ENCODE data around the gene EPSTI1.
"Not testable (repeated sequence)": the region's sequence is repeated elsewhere in the genome, so short reads cannot be mapped to it uniquely, and the experiment has no call there.

The EPSTI1 gene

DNA sequence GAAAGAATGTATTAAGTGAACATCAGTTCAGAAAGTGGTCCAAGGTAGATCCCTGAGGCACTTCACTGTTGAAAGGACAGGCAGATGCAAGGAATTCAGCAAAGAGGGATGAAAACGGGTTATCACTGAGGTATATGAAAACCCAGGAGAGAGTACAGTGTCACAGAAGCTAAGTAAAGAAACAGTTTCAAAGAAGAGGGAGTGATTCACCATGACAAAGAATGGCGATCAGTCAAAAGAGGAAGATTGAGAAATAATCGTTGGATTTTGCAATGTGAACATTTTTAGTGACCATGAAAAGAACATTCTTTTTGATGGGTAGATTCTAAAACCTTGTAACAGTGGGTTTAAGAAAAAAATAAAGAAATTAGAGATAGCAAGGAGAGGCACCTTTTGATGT, 99.3 kb downstream of the EPSTI1 start:
- no peak for DNase-seq

GRCh38 chr13:42891591-42891990, 100.5 kb downstream of the EPSTI1 start:
- no peak for DNase-seq

DNA sequence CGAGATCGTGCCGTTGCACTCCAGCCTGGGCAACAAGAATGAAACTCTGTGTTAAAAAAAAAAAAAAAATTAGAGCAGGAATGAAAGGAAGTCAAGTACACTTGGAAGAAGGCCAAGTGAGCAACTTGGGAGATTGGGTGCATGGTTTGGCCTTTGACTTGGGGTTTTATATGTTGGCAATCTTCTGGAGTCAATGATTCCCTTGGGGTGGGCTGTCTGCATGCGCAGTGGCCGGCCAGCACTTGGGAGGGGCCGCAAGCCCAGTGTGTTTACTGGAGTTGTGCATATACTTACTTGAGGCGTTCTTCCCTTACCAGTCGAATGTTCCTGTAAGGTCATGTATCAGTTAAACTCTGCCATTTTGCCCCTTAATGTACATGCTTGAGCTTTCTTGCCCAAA, 106.7 kb downstream of the EPSTI1 start:
- peak in 1 of 3 experiments; percentile 3 for DNase-seq

DNA sequence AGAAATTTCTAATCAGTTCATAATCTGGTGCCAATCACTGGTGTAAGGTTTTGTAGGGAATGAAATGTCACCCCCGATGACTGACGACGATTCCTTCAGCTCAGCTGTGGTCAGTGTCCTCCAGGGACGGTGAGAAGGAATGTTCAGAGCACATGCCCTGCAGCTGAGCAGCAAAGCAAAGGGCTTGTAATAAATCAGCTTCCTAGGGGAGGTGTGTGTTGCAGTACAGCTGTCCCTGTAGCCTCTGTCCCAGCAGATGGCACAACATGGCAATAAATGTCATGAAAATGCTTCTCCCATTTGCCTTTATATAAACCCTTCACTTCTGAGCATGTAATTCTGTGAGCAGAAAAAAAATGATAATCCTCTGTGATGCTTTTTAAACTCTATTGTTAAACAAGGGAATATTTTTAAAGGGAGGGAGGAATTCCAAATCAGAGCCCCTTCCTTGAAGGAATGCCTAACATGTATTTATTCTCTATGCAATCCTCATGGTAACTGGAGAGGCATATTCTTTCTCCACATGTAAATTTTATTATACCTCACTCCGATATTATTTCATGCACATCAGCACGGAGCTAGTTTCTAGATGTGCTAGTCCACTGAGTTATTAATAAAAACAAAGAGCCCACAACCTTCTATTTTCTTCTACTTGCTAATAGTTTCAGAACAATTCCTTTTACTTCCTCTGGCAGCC, 108.1 kb downstream of the EPSTI1 start:
- DNase-seq: peak; percentile 10 to 72 (median 55)

DNA sequence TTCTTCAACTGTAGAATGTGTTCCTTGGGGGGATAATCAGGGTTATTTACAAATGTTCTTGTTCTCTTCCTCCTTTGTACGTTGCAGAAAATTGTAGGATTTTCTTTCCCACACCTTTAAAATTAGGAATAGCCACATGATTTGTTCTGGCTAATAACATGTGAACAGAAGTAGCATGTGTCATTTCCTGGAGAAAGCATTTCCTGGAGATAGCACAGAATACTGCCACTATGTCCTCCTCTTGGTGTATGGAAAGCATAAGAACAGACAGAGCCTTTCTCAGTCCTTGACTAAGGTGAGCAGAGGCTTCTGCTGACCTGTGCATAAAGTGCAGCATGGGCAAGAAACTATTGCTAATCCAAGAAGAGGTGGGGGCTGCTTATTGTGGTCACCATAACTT, 108.9 kb downstream of the EPSTI1 start:
- no peak for DNase-seq

GRCh38 chr13:42880056-42880605, 111.9 kb downstream of the EPSTI1 start:
- DNase-seq: no peak

DNA sequence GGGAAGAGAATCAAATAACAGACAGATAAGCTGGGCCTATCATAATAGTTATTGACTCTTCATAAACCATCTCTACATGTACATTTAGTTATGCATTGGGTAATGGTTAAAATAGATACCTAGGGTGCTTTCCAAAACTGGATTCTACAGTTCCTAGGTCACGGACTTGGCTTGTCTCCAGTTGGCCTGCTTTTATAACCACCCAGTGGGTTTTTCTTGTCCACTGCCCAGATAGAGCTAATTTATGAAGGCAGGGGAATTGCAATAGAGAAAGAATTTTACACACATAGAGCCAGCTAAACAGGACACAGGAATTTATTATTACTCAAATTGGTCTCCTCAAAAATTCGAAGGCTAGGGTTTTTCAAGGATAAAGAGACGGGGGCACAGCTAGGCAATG, 113.3 kb downstream of the EPSTI1 start:
- no peak for DNase-seq

GRCh38 chr13:42876887-42877545, 115.0 kb downstream of the EPSTI1 start:
- DNase-seq: peak in 2 of 3 experiments; percentile 9 to 26

DNA sequence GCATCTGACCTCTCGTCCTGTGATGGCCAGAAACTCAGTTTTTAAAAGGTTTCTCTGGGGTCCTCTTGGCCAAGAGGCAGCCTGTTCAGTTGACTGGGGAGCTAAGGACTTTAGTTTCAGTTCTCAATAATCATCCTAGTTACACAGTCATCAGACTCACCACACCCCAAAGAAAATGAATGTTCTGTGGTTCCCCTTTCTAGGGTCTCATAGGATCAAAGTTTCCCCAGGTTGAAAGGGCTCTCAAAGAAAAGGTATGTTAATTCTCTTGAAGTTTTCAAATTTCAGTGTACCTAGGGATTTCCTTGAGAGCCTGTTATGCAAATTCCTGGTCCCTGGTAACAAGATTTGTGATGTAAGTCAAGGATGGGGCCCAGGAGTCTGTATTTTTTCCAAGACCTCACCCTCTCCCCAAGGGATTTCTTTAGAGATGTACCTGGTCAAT, 115.7 kb downstream of the EPSTI1 start:
- no peak for DNase-seq

GRCh38 chr13:42875475-42876269, 116.4 kb downstream of the EPSTI1 start:
- no peak for DNase-seq

DNA sequence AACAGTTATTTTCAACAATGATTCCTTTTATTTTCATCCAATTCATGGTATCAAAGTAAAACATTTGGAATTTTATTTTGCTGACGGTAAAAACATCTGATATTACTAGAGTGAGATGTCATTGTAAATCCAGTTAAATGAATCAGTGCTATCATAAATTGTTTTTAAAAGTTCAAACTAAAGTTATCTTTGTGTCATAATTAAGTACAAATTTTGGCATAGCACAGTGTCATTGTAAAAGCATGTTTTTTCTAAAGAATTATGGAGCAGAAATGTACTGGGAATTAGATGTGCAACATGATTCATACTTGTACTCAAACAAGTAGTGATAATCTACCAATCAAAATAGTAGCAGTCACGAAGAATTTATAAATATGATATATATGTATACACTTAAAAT, 117.8 kb downstream of the EPSTI1 start:
- DNase-seq: no peak

GRCh38 chr13:42873081-42873480, 119.0 kb downstream of the EPSTI1 start:
- DNase-seq: no peak

- DNase-seq: no peak
These were observed 124.8 kb downstream of the EPSTI1 start for GRCh38 chr13:42867232-42867631.

GRCh38 chr13:42865768-42866102, 126.3 kb downstream of the EPSTI1 start:
- DNase-seq: no peak

DNA sequence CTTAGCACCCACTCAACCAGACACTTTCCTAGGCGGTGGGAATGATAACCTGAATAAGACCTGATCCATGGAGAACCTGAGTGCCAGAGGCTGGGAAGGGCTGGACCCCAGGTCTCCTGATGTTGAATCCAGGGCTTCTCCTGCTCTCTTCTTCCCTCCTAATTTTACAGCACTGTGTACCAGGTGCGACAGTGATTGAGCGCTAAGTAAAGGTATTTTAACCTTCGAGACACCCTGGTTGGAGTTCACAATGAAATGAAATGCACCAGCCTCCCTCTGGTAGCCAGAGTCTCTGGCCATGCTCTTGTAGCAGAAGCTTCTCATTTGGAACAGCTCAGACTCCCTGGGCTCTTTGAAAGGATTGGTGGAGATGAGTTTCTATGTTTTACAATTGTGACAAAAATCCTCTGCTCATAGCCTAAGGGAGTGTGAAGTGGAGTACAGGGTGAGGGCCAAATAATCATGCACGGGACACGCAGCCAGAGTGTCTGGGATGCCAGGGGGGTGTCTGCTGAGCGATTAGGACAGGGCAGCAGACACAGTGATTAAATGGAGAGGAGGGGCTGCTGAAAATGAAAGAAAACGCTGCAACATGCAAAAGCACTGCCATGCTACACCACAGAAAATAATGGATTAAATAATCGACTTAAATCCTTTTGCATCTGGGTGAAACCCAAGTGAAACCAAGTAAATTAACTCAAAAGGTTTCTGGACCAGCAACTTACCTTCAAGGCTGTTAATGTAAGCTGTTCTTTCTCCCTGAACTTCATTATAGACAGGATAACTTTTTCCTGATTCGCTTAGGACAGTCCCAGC, 126.9 kb downstream of the EPSTI1 start:
- DNase-seq: no peak

GRCh38 chr13:42862370-42862769, 129.7 kb downstream of the EPSTI1 start:
- DNase-seq: not testable (repeated sequence)

DNA sequence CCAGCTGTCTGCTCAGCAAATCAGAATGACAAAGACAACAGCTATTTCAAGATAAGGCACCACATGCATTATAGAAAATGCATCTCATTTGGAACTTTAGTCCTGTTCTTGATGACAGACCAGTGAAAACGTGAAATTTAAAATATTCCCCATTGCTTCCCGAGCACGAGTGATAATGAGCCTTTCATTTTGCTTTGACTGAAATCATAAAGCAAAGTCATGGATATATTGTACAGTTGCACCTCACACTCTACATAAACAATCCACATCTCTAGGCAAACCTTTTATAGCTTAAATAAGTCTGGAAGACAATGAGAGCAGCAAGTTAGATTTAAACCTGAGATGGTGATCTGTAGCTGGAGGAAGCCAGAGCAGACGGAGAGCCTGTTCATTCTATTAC, 131.6 kb downstream of the EPSTI1 start:
- DNase-seq: no peak

DNA sequence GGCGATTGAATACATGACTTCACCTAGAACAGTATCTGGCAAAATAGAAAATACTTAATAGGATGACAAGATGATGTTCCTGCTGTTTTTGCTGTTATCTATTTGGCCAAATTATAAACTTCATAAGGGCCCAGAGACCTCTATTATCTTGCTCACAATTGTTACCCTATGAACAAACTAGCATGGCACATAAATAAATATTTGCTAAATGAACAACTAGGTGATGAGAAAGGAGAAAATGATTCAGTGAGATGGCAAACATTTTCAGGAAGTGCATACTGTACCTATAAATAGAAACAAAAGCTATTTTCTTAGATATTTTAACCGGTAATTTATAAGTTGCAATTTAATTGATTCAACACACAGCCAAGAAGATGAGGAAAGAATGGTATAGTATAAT, 132.3 kb downstream of the EPSTI1 start:
- no peak for DNase-seq

GRCh38 chr13:42855410-42855809, 136.6 kb downstream of the EPSTI1 start:
- no peak for DNase-seq

DNA sequence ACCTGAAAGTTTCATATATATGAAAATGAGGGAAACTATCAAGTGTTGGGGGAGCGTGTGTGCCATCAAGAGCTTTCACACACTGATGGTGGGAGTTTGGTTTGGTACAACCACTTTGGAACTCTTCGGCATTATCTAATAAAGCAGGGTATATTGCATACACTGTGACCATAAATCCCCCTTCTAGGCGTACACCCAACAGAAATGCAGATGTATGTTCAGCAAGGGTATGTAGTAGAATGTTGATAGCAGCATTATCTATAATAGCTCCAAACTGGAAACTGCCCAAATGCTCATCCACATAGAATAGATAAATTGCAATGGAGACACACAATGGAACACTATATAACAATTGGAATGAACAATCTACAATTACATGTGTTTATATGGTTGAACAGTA, 139.9 kb downstream of the EPSTI1 start:
- no peak for DNase-seq

DNA sequence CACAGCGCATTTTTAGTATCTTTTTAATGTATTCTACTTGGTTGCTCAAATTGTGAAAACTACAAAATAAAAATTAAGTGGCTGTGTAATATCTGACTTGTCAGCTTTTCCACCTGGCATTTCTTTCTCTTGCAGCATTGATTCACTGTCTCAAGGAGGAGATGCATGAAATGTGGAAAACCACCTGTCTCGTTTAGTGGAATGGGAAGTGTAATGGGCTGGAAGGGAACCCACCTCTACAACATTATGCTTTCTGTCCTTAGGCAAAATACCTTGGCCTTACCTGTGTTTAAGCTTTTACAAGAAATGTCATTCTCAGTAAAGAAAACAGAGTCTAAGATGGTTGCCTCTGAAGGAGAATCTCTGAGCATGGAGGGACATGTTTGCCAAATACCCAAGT, 142.8 kb downstream of the EPSTI1 start:
- DNase-seq: no peak

DNA sequence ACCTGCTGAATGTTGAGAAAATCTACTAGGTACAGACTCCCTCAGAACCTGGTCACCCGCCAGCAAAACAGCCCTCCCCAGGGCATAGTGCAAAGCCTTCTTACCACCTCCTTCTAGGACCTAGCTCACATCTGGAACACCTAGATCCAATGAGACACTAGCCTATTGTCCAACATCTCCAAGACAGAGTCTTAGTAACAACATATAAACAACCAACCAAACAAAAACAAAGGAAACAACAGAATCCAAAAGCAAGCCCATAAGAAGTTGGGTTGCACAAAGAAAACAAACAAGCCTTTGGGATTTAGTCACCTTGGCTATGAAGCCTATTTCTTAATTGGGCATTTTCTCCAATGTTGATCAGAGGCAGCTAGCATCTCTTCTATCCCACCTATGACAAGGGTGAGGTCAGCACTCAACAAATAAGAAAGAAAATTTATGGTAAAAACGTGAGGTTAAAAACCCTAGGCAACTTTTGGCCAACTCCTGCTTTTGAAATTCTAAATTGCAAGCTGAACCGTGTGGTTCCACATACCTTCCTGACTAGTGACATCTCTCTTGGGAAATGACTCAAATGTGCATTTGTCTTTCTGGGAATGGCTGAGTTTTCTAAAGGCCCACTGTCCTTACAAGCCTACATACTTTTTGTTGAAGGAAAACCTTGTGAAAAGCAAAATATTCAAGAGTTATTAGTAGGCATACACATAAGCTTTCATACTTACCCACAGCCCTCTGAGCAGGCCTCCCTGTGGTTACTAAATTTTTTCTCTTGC, 144.0 kb downstream of the EPSTI1 start:
- no peak for DNase-seq

Data from NCI-H1417 (cell line).